Measurements from ENCODE around the gene ANKZF1.
A peak's percentile ranks its signal among the peaks of the same experiment; 100 is the strongest.

DNA sequence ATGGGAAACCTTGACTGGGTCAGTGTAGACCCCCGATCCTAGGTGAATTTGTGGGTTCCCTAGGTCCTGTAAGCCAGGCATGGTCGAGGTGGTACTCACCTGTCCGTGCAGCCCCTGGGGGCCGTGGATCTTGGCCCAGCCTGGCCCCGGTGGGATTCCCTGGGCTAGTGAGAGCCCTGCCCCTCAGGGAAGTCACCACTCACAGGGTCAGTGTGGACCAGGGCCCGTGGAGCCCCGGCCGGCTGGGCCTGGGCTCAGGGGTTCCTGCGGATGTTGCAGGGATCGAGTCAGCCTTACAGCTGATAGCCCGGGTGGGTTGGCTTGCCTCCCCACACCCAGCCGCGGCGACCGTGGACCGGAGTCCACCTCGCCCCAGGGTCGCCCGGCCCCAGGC is 698 bp upstream of the ANKZF1 start:
- TF ChIP-seq SMC3 (IDR thresholded peaks at IDR 0.05; ENCODE audit: low read depth, low read length): no peak
- TF ChIP-seq, protein P1, sequence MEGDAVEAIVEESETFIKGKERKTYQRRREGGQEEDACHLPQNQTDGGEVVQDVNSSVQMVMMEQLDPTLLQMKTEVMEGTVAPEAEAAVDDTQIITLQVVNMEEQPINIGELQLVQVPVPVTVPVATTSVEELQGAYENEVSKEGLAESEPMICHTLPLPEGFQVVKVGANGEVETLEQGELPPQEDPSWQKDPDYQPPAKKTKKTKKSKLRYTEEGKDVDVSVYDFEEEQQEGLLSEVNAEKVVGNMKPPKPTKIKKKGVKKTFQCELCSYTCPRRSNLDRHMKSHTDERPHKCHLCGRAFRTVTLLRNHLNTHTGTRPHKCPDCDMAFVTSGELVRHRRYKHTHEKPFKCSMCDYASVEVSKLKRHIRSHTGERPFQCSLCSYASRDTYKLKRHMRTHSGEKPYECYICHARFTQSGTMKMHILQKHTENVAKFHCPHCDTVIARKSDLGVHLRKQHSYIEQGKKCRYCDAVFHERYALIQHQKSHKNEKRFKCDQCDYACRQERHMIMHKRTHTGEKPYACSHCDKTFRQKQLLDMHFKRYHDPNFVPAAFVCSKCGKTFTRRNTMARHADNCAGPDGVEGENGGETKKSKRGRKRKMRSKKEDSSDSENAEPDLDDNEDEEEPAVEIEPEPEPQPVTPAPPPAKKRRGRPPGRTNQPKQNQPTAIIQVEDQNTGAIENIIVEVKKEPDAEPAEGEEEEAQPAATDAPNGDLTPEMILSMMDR (conservative IDR thresholded peaks at IDR 0.05; ENCODE audit: low read depth, low read length): no peak
- no peak for TF ChIP-seq RAD21 (IDR thresholded peaks at IDR 0.05; ENCODE audit: low read length)
- no peak for TF ChIP-seq CHD1 (IDR thresholded peaks at IDR 0.05; ENCODE audit: low read depth, low read length)
- TF ChIP-seq BHLHE40 (IDR thresholded peaks at IDR 0.05; ENCODE audit: low read depth, low read length): no peak
- TF ChIP-seq POLR2A (IDR thresholded peaks at IDR 0.05; ENCODE audit: low read depth, low read length): no peak
- TF ChIP-seq RFX5 (IDR thresholded peaks at IDR 0.05; ENCODE audit: low read depth, low read length): no peak
- no peak for TF ChIP-seq CEBPB (IDR thresholded peaks at IDR 0.05; ENCODE audit: low read depth, low read length)
- TF ChIP-seq MXI1 (IDR thresholded peaks at IDR 0.05; ENCODE audit: borderline replicate concordance, low read depth, low read length): peak; percentile 8; the same call in 1 of the 2 replicates
- no peak for TF ChIP-seq FOS (IDR thresholded peaks at IDR 0.05; ENCODE audit: low read depth, low read length)
